WTC11 (cell line): ENCODE measurements around the gene ZNF81. TPM values are rescaled to one million over a fixed set of nuclear protein-coding genes. Genes with fewer than 3 reads are reported as not detected.

Experiments
- ATAC-seq: fragments of 200-7000 bp; cut with Tn5 transposase; 2 replicates; pipeline ENCODE4 v1.10.0; 2021; ENCODE audit warnings: mild to moderate bottlenecking, moderate library complexity
- CTCF ChIA-PET: fragments of 300-600 bp; sonication (Branson Sonifier 250); formaldehyde crosslinking; loops from one replicate; lab custom pipeline; 2021; ENCODE audit warnings: antibody characterized with exemption; lab: Charles Lee
- POLR2A ChIA-PET: fragments of 350-600 bp; sonication (Branson Sonifier 250); formaldehyde crosslinking; loops from one replicate; lab custom pipeline; 2021; ENCODE audit warnings: antibody characterized with exemption; lab: Charles Lee
- DNase-seq: peaks from one replicate; pipeline ENCODE4 v3.0.0; 2021; ENCODE audit warnings: low spot score
- H3K27ac Mint-ChIP-seq: 2 replicates; pipeline ENCODE4 v1.8.0; 2021; ENCODE audit warnings: mixed read lengths
- H3K27me3 Mint-ChIP-seq: 2 replicates; pipeline ENCODE4 v1.8.0; 2021; ENCODE audit warnings: low read depth, mild to moderate bottlenecking, moderate library complexity, mixed read lengths
- H3K36me3 Mint-ChIP-seq: 2 replicates; pipeline ENCODE4 v1.8.0; 2021; ENCODE audit warnings: mixed read lengths
- H3K4me1 Mint-ChIP-seq: 2 replicates; pipeline ENCODE4 v1.8.0; 2022; ENCODE audit warnings: mixed read lengths
- H3K4me3 Mint-ChIP-seq: 2 replicates; pipeline ENCODE4 v1.8.0; 2021; ENCODE audit warnings: mild to moderate bottlenecking, moderate library complexity, mixed read lengths
- H3K9me3 Mint-ChIP-seq: 2 replicates; pipeline ENCODE4 v1.8.0; 2021; ENCODE audit warnings: mixed read lengths
- AFF4 ChIP-seq: sonication (generic); formaldehyde crosslinking; IDR thresholded peaks from 2 replicates; pipeline ENCODE4 v1.8.1; 2023; ENCODE audit warnings: mild to moderate bottlenecking, missing genetic modification reagents, borderline replicate concordance
- CDX4 ChIP-seq: fragments of 250-450 bp; sonication (Bioruptor Pico); IDR thresholded peaks from 2 replicates; pipeline ENCODE4 v1.9.0; 2021; ENCODE audit warnings: moderate library complexity, mild to moderate bottlenecking, inconsistent platforms, borderline replicate concordance
- CREM ChIP-seq: sonication (generic); formaldehyde crosslinking; IDR thresholded peaks from 2 replicates; pipeline ENCODE4 v1.8.1; 2022; ENCODE audit warnings: mild to moderate bottlenecking, missing genetic modification reagents, moderate library complexity
- ERG ChIP-seq: fragments of 250-450 bp; sonication (Bioruptor Pico); IDR thresholded peaks from 2 replicates; pipeline ENCODE4 v1.8.0; 2021; ENCODE audit warnings: mild to moderate bottlenecking
- ETV6 ChIP-seq: sonication (generic); formaldehyde crosslinking; IDR thresholded peaks from 2 replicates; pipeline ENCODE4 v1.8.1; 2022; ENCODE audit warnings: mild to moderate bottlenecking, missing genetic modification reagents
- MYBL2 ChIP-seq: sonication (generic); formaldehyde crosslinking; IDR thresholded peaks from 2 replicates; pipeline ENCODE4 v1.8.1; 2023; ENCODE audit warnings: mild to moderate bottlenecking, moderate library complexity, missing genetic modification reagents
- NFYB ChIP-seq: sonication (generic); formaldehyde crosslinking; conservative IDR thresholded peaks from 2 replicates; pipeline ENCODE4 v1.8.0; 2022; ENCODE audit warnings: low read depth, missing genetic modification reagents
- NR2C2 ChIP-seq: sonication (generic); formaldehyde crosslinking; IDR thresholded peaks from 2 replicates; pipeline ENCODE4 v1.8.0; 2022; ENCODE audit warnings: mild to moderate bottlenecking, missing genetic modification reagents
- SOX15 ChIP-seq: fragments of 250-450 bp; sonication (Bioruptor Pico); IDR thresholded peaks from 2 replicates; pipeline ENCODE4 v1.9.0; 2021; ENCODE audit warnings: mild to moderate bottlenecking
- USF1 ChIP-seq: sonication (generic); formaldehyde crosslinking; IDR thresholded peaks from 2 replicates; pipeline ENCODE4 v1.8.0; 2022; ENCODE audit warnings: mild to moderate bottlenecking, missing genetic modification reagents
- ZNF219 ChIP-seq: sonication (generic); formaldehyde crosslinking; IDR thresholded peaks from 2 replicates; pipeline ENCODE4 v1.8.0; 2023; ENCODE audit warnings: missing genetic modification reagents, mild to moderate bottlenecking, borderline replicate concordance
- ZNF232 ChIP-seq: sonication (generic); formaldehyde crosslinking; IDR thresholded peaks from 2 replicates; pipeline ENCODE4 v1.8.0; 2022; ENCODE audit warnings: mild to moderate bottlenecking, missing genetic modification reagents
- ZNF396 ChIP-seq: fragments of 250-450 bp; sonication (Bioruptor Pico); IDR thresholded peaks from 2 replicates; pipeline ENCODE4 v1.8.0; 2021; ENCODE audit warnings: mild to moderate bottlenecking, moderate library complexity, borderline replicate concordance
- ZNF512 ChIP-seq: sonication (generic); formaldehyde crosslinking; IDR thresholded peaks from 2 replicates; pipeline ENCODE4 v1.8.1; 2022; ENCODE audit warnings: missing genetic modification reagents, borderline replicate concordance
- ZNF532 ChIP-seq: fragments of 250-450 bp; sonication (Bioruptor Pico); IDR thresholded peaks from 2 replicates; pipeline ENCODE4 v1.9.0; 2021; ENCODE audit warnings: mild to moderate bottlenecking, borderline replicate concordance
- ZNF671 ChIP-seq: fragments of 250-450 bp; sonication (Bioruptor Pico); IDR thresholded peaks from 2 replicates; pipeline ENCODE4 v1.8.0; 2021; ENCODE audit warnings: mild to moderate bottlenecking
- total RNA-seq: library from RNA; stranded (reverse); gene quantifications from 3 replicates; pipeline ENCODE4 v1.2.3, GENCODE V29; 2021

Gene ZNF81
- total RNA-seq, 1 experiment from 2014 or later, result 12.0 TPM

GRCh38 chrX:47838361-47838760 is 1.7 kb downstream of the ZNF81 start (continued):
- TF ChIP-seq CDX4 (CRISPR knock-in tag) (no peak), ZNF232 (CRISPR knock-in tag) (no peak), ERG (no peak)

GRCh38 chrX:47840111-47840510 is 3.4 kb downstream of the ZNF81 start:
- Mint-ChIP-seq H3K4me3 (no peak overlapping the region), H3K36me3 (peaks cover 3% of the 10 kb centered on the region; the same call in 1 of the 2 replicates), H3K4me1 (peaks cover 11% of the 10 kb centered on the region), H3K27me3 (no peaks in the 10 kb centered on the region), H3K9me3 (no peaks in the 10 kb centered on the region), H3K27ac (no peak overlapping the region)
- CTCF ChIA-PET, result no interaction called here
- TF ChIP-seq ZNF512 (no peak), AFF4 (CRISPR knock-in tag) (no peak), SOX15 (CRISPR knock-in tag) (no peak), CREM (CRISPR knock-in tag) (no peak), MYBL2 (CRISPR knock-in tag) (no peak), ZNF396 (CRISPR knock-in tag) (no peak), USF1 (CRISPR knock-in tag) (no peak), ZNF219 (CRISPR knock-in tag) (no peak), ETV6 (no peak), ZNF671 (CRISPR knock-in tag) (no peak)
- POLR2A ChIA-PET, result interaction anchor here (0.6 kb wide), 1 partner anchor 56 kb away, joined by 3 read pairs; no protein-coding TSS in a partner anchor
- ATAC-seq, result no peak
- no peak for DNase-seq

GRCh38 chrX:47843363-47843762 is 6.7 kb downstream of the ZNF81 start:
- H3K36me3 Mint-ChIP-seq, result peaks cover 16% of the 10 kb centered on the region
- no peaks in the 10 kb centered on the region for H3K9me3 Mint-ChIP-seq
- H3K4me3 Mint-ChIP-seq, result no peak overlapping the region
- H3K27ac Mint-ChIP-seq, result no peak overlapping the region
- ChIA-PET POLR2A (no interaction called here), CTCF (no interaction called here)
- H3K27me3 Mint-ChIP-seq, result no peaks in the 10 kb centered on the region
- H3K4me1 Mint-ChIP-seq, result no peaks in the 10 kb centered on the region
- DNase-seq (no peak), ATAC-seq (no peak)
- TF ChIP-seq ZNF512 (no peak), NFYB (CRISPR knock-in tag) (no peak), NR2C2 (no peak), ZNF532 (CRISPR knock-in tag) (no peak)
